Activated CD4-positive, alpha-beta memory T cell treated with anti-CD3 and anti-CD28 coated beads, Interleukin-2, amount 10 ng/mL, durations not matched to agents 7 days and 5 days (primary cell): Measurements from ENCODE around the gene CYBC1. TPM values are rescaled to one million over a fixed set of nuclear protein-coding genes. Genes with fewer than 3 reads are reported as not detected.
"Not testable (repeated sequence)": the region's sequence is repeated elsewhere in the genome, so short reads cannot be mapped to it uniquely, and the experiment has no call there.

Experiments
- CTCF ChIA-PET: fragments of 350-600 bp; sonication (Branson Sonifier 250); formaldehyde crosslinking; loops from one replicate; lab custom pipeline; 2021; ENCODE audit warnings: antibody characterized with exemption, inconsistent platforms; lab: Charles Lee
- POLR2A ChIA-PET: fragments of 350-600 bp; sonication (Branson Sonifier 250); formaldehyde crosslinking; loops from one replicate; lab custom pipeline; 2021; ENCODE audit warnings: antibody characterized with exemption; lab: Charles Lee
- DNase-seq: peaks from one replicate; pipeline ENCODE4 v3.0.0-alpha.2; 2020
- H3K27ac Mint-ChIP-seq: one replicate; pipeline ENCODE4 v1.8.0; 2021; ENCODE audit warnings: mild to moderate bottlenecking, mixed read lengths
- H3K27me3 Mint-ChIP-seq: one replicate; pipeline ENCODE4 v1.8.0; 2021; ENCODE audit warnings: mixed read lengths
- H3K36me3 Mint-ChIP-seq: one replicate; pipeline ENCODE4 v1.8.0; 2021; ENCODE audit warnings: low read depth, mixed read lengths
- H3K4me1 Mint-ChIP-seq: one replicate; pipeline ENCODE4 v1.8.0; 2021; ENCODE audit warnings: mixed read lengths
- H3K4me3 Mint-ChIP-seq: one replicate; pipeline ENCODE4 v1.8.0; 2021; ENCODE audit warnings: mild to moderate bottlenecking, mixed read lengths
- H3K9me3 Mint-ChIP-seq: one replicate; pipeline ENCODE4 v1.8.0; 2021; ENCODE audit warnings: mixed read lengths
- total RNA-seq, 2 experiments: library from RNA; stranded (reverse); gene quantifications; one replicate each; pipeline ENCODE4 v1.2.3, GENCODE V29; 2021

Gene CYBC1
- total RNA-seq, 2 experiments from 2014 or later = 308 to 313 TPM

DNA sequence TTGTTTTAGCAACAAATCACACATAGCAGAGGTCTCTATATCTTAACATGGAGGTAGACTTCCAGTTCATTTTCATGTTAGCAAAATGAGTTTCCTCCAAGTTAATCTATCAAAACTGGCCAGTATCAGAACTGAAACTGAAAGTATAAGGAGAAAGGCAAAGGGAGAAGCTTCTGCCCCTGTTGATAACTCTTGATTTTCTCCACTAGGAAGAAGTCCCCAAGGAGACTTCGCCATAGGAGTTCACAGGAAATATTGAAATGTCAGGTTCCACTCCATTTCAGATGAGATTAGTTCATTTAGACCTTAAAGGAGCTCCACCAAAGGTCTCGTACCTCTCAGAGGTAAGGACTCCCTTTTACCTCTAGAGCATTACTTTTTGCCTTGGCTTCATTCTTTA is 31.0 kb downstream of the CYBC1 start:
- POLR2A ChIA-PET = interaction anchor here (0.8 to 5.1 kb wide), 15 partner anchors 10 to 146 kb away, joined by 3 to 31 read pairs (median 4); partner anchors contain the start of genes CSNK1D, FOXK2, NARF and SECTM1
- Mint-ChIP-seq H3K27me3 (no peaks in the 10 kb centered on the region), H3K4me1 (peaks cover 32% of the 10 kb centered on the region), H3K36me3 (peaks cover 36% of the 10 kb centered on the region), H3K4me3 (peak overlapping the region; percentile 79), H3K27ac (peak overlapping the region; percentile 85), H3K9me3 (no peaks in the 10 kb centered on the region)
- DNase-seq = no peak
- CTCF ChIA-PET = interaction anchor here (0.5 to 2.1 kb wide), 10 partner anchors 8 to 1659 kb away, joined by 3 to 7 read pairs (median 4); no protein-coding TSS in a partner anchor

DNA sequence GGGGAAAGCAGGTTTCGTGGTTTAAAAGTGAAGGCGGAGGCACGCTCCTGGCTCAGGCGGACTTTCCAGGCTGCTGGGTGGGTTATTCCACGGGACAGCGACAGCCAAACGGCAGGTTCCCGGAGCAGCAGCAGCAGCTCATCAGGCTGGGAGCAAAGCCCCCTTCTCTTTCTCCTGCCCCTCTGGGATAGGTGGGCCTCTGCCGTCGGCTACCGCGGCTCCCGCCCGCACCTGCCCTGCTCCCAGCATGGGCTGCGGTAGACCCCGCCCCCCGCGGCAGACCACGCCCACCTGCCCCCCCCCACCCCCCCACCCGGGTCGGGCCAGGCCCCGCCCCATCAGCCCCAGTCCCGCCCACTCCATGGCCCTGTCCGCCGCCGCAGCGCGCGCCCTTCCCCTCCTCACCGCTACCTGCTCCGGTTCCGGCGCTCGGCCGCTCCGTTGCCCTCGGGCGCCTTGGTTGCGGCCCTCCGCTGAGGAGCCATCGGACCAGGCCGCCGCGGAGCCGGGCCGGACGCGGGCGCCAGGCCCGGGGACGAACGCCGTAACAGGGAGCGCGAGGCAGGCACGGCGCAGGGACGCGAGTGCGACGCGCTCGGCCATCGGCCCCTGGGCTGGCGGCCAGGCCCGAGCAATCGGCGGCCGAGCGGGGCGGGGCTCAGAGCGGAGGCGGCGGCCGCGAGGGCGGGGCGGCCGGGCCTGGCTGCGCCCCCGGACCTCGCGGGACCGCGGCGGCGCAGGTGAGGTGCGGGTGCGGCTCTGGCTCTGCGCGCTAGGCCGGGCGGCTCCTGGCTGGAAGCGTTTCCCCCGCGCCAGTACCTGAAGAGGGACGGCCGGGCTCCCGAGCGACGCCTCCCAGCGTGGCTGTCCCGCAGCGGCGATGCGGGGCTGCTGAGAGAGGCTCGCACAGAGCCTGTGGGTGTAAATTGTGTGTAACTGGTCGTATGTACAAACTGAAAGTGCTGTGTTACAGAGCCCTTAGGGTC is 32.3 kb downstream of the CYBC1 start, which contains the start of the genes HEXD and OGFOD3:
HEXD (plus strand) TSS at position 347 of the 986 bp plus-strand sequence. CDS start 1,453 bp downstream, outside the sequence.
OGFOD3 (minus strand) TSS at position 586 of the 986 bp plus-strand sequence; CDS start at position 485, 101 bp downstream.
- Mint-ChIP-seq H3K27ac (peak within 1 kb of the TSS; percentile 85), H3K4me3 (peak within 1 kb of the TSS; percentile 79), H3K36me3 (peaks cover 37% of the 10 kb centered on the region), H3K27me3 (no peaks in the 10 kb centered on the region), H3K4me1 (peaks cover 31% of the 10 kb centered on the region), H3K9me3 (no peaks in the 10 kb centered on the region)
- POLR2A ChIA-PET = interaction anchor here (0.6 to 5.1 kb wide), 17 partner anchors 9 to 190 kb away, joined by 3 to 31 read pairs (median 4); partner anchors contain the start of genes CSNK1D, FOXK2, NARF and SECTM1
- peak; percentile 87 for DNase-seq
- CTCF ChIA-PET = interaction anchor here (0.6 to 2.1 kb wide), 11 partner anchors 10 to 450 kb away, joined by 3 to 7 read pairs (median 4); no protein-coding TSS in a partner anchor

GRCh38 chr17:82416771-82417170 is 33.8 kb downstream of the CYBC1 start:
- Mint-ChIP-seq H3K9me3 (no peaks in the 10 kb centered on the region), H3K36me3 (peaks cover 30% of the 10 kb centered on the region), H3K27ac (no peak overlapping the region), H3K4me3 (no peak overlapping the region), H3K27me3 (no peaks in the 10 kb centered on the region), H3K4me1 (peaks cover 32% of the 10 kb centered on the region)
- POLR2A ChIA-PET = interaction anchor here (0.6 to 5.1 kb wide), 4 partner anchors 33 to 81 kb away, joined by 3 to 31 read pairs (median 6); partner anchors contain the start of gene NARF
- no peak for DNase-seq
- CTCF ChIA-PET = interaction anchor here (0.6 to 2.0 kb wide), 5 partner anchors 32 to 181 kb away, joined by 3 to 7 read pairs (median 3); partner anchors contain the start of gene FOXK2

DNA sequence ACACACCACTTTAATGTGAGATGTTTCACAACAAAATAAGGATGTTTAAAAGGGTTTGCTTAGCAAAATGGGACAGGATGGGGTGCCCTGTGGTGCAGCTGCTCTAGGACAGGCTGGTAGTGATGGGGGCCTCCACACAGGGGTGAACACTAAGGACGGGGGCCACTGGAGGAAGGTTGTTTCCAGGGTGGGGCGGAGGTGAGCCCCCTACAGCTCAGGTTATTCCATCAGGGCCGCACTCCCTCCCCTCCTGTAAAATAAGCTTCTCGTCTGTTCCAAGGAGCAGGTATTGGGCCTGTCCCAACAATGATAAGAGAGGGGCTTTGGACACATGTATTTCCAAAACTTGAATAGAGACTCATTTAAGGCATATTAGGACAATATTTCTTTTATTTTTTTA is 34.3 kb downstream of the CYBC1 start:
- ChIA-PET CTCF (interaction anchor here (1.5 to 2.0 kb wide), 2 partner anchors 33 to 181 kb away, joined by 7 read pairs; no protein-coding TSS in a partner anchor), POLR2A (interaction anchor here (0.6 to 5.1 kb wide), 3 partner anchors 33 to 81 kb away, joined by 3 to 31 read pairs (median 8); partner anchors contain the start of gene NARF)
- Mint-ChIP-seq H3K4me3 (no peak overlapping the region), H3K9me3 (no peaks in the 10 kb centered on the region), H3K36me3 (peaks cover 25% of the 10 kb centered on the region), H3K27me3 (no peaks in the 10 kb centered on the region), H3K27ac (no peak overlapping the region), H3K4me1 (peaks cover 30% of the 10 kb centered on the region)
- DNase-seq = no peak

DNA sequence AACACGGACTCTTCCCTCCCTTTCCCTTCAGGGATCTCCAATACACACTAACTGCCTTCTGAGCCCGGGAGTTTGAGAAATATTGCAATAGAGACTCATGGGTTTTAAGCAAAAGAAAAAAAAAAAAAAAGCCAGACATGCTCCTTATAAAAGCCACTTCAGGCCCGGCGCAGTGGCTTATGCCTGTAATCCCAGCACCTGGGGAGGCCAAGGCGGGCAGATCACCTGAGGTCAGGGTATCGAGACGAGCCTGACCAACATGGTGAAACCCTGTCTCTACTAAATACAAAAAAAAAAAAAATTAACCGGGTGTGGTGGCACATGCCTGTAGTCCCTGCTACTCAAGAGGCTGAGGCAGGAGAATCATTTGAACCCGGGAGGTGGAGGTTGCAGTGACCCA is 34.8 kb downstream of the CYBC1 start:
- H3K27ac Mint-ChIP-seq = no peak overlapping the region
- ChIA-PET POLR2A (interaction anchor here (5.1 kb wide), 1 partner anchor 41 kb away, joined by 31 read pairs; the partner anchor contains the start of gene NARF), CTCF (no interaction called here)
- H3K27me3 Mint-ChIP-seq = no peaks in the 10 kb centered on the region
- DNase-seq = no peak
- H3K4me1 Mint-ChIP-seq = peaks cover 27% of the 10 kb centered on the region
- peaks cover 20% of the 10 kb centered on the region for H3K36me3 Mint-ChIP-seq
- H3K9me3 Mint-ChIP-seq = no peaks in the 10 kb centered on the region
- no peak overlapping the region for H3K4me3 Mint-ChIP-seq

DNA sequence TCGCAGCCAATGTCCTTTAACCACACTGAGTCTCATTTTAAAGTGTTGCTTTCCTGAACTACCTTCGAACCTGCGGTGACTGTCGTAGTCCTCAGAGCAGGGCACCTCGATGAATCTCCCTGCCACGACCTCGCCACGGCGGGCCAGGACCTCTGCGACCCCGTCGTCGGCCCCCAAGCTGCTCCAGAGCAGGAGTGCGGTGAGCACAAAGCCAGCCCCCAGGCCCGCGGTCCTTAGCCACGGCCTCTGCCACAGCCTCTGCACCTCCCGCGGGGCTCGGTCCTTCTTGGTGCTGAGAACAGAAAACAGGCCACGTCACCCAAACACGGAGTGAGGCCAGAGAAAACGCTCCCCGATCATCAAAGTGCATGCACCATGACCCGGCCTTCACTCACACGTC is 35.2 kb downstream of the CYBC1 start:
- Mint-ChIP-seq H3K27me3 (no peaks in the 10 kb centered on the region), H3K4me3 (no peak overlapping the region), H3K27ac (no peak overlapping the region), H3K36me3 (peaks cover 18% of the 10 kb centered on the region), H3K4me1 (peaks cover 27% of the 10 kb centered on the region), H3K9me3 (no peaks in the 10 kb centered on the region)
- no peak for DNase-seq
- ChIA-PET POLR2A (interaction anchor here (1.3 kb wide), 1 partner anchor 65 kb away, joined by 4 read pairs; no protein-coding TSS in a partner anchor), CTCF (interaction anchor here (0.6 kb wide), 1 partner anchor 72 kb away, joined by 3 read pairs; no protein-coding TSS in a partner anchor)

GRCh38 chr17:82414548-82415281 is 35.8 kb downstream of the CYBC1 start:
- peak; percentile 82 for DNase-seq
- Mint-ChIP-seq H3K36me3 (peaks cover 12% of the 10 kb centered on the region), H3K4me1 (peaks cover 21% of the 10 kb centered on the region), H3K4me3 (no peak overlapping the region), H3K27ac (no peak overlapping the region), H3K9me3 (no peaks in the 10 kb centered on the region), H3K27me3 (no peaks in the 10 kb centered on the region)
- POLR2A ChIA-PET = interaction anchor here (1.3 kb wide), 1 partner anchor 65 kb away, joined by 4 read pairs; no protein-coding TSS in a partner anchor
- CTCF ChIA-PET = interaction anchor here (0.6 to 1.3 kb wide), 3 partner anchors 62 to 71 kb away, joined by 3 to 4 read pairs (median 4); no protein-coding TSS in a partner anchor

DNA sequence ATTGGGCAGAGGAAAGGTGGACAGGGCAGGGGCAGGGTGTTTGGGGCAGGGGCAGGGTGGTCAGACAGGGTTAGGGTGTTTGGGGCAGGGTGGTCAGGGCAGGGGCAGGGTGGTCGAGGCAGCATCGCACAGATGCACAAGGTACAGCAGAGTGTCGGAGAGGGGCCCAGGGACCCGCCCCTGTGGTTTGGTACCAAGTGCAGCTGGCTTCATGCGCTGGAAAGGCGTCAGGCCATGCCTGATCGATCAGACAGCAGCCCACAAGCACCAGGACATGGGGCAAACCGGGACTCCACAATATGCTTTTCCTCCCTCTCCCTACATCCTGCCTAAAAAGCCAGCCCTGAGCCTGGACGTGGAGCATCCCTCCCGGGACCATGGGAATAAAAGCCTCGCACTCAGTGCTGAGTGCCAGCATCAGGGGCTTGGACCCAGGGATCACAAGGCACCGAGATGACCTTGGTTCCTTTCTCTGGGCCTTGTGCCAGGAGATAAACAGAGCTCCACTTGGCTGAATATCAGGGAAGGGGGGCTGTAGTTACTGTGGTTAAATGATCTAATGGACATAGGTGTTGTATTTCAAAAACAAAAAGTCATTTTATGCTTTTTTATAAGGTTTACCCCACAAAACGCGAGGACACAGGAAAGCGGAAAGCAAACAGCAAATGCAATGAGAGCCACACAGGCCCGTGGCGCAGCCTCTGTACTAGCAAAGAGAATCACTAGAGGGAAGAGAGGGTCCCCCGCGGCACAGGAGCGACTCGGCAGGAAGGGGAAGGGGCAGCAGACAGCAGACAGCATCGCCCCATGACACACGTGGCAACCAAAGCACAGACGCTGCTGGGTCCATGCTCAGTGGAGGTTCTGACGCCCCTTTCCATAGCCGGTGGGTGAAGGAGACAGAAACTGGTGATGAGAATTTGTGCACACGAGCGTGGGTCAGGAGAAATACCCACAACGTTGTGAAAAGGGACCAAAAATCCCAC is 37.7 kb downstream of the CYBC1 start:
- POLR2A ChIA-PET = no interaction called here

DNA sequence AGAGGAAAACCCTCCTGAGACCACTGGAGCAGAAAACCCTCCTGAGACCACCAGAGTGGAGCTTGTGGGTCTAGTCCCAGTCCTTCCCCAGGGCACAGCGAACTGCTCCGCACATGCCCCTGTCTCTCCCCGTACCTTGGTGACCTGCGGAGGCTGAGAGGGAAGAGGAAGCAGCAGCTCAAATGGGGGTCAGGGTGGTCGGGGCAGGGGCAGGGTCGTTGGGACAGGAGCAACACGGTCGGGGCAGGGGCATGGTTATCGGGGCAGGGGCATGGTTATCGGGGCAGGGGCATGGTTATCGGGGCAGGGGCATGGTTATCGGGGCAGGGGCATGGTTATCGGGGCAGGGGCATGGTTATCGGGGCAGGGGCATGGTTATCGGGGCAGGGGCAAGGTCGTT is 38.5 kb downstream of the CYBC1 start:
- H3K4me3 Mint-ChIP-seq, CTCF ChIA-PET, DNase-seq, H3K27ac Mint-ChIP-seq, H3K27me3 Mint-ChIP-seq, H3K9me3 Mint-ChIP-seq, H3K36me3 Mint-ChIP-seq: not testable (repeated sequence)
- peaks cover 20% of the 10 kb centered on the region for H3K4me1 Mint-ChIP-seq
- POLR2A ChIA-PET = interaction anchor here (1.2 kb wide), 1 partner anchor 37 kb away, joined by 5 read pairs; no protein-coding TSS in a partner anchor

More for the DNA sequence above, 37.7 kb downstream of the CYBC1 start:
- Mint-ChIP-seq H3K4me1 (peaks cover 17% of the 10 kb centered on the region), H3K27me3 (no peaks in the 10 kb centered on the region), H3K4me3 (no peak overlapping the region), H3K36me3 (peaks cover 6% of the 10 kb centered on the region), H3K9me3 (no peaks in the 10 kb centered on the region), H3K27ac (no peak overlapping the region)
- CTCF ChIA-PET = interaction anchor here (1.1 to 1.3 kb wide), 2 partner anchors 60 to 62 kb away, joined by 4 read pairs; no protein-coding TSS in a partner anchor
- no peak for DNase-seq

GRCh38 chr17:82411396-82412053 is 39.0 kb downstream of the CYBC1 start:
- ChIA-PET POLR2A (interaction anchor here (1.2 kb wide), 1 partner anchor 38 kb away, joined by 5 read pairs; no protein-coding TSS in a partner anchor), CTCF (interaction anchor here (1.3 kb wide), 1 partner anchor 13 kb away, joined by 3 read pairs; no protein-coding TSS in a partner anchor)
- Mint-ChIP-seq H3K4me1 (peaks cover 20% of the 10 kb centered on the region), H3K27me3 (no peaks in the 10 kb centered on the region), H3K4me3 (no peak overlapping the region), H3K27ac (no peak overlapping the region), H3K9me3 (no peaks in the 10 kb centered on the region), H3K36me3 (peaks cover 6% of the 10 kb centered on the region)
- DNase-seq = no peak
